PC-9 (cell line): Measurements from ENCODE around the gene PTPN2. TPM values are rescaled to one million over a fixed set of nuclear protein-coding genes. Genes with fewer than 3 reads are reported as not detected.
"Not testable (repeated sequence)": the region's sequence is repeated elsewhere in the genome, so short reads cannot be mapped to it uniquely, and the experiment has no call there.

ENCODE experiments used
- BruUV-seq: library from RNA; stranded (reverse); fragments of 400-500 nt; replicated peaks from 2 replicates; lab custom pipeline; 2021; lab: Mats Ljungman, UMichigan
- CTCF ChIA-PET: fragments of 300-600 bp; sonication (Branson Sonifier 250); formaldehyde crosslinking; loops from one replicate; lab custom pipeline; 2022; ENCODE audit warnings: antibody characterized with exemption; lab: Charles Lee
- POLR2A ChIA-PET: fragments of 300-600 bp; sonication (Branson Sonifier 250); formaldehyde crosslinking; loops from one replicate; lab custom pipeline; 2022; ENCODE audit warnings: antibody characterized with exemption; ENCODE audit not compliant: unreplicated experiment; lab: Charles Lee
- DNase-seq, 2 experiments: peaks; one replicate each; pipeline versions ENCODE4 v3.0.0 to v3.0.0-alpha.2; 2015 to 2022; ENCODE audit warnings: mixed read lengths in 1 of 2
- H2AFZ ChIP-seq: fragments of 200-600 bp; sonication (generic); 2 replicates; pipeline ENCODE4 v1.8.1; 2017; ENCODE audit warnings: antibody characterized with exemption
- H3F3A ChIP-seq: fragments of 200-600 bp; sonication (generic); 2 replicates; pipeline ENCODE4 v1.8.1; 2017; ENCODE audit warnings: antibody characterized with exemption, mild to moderate bottlenecking, low read depth; ENCODE audit not compliant: insufficient read depth
- H3K27ac ChIP-seq: fragments of 200-600 bp; sonication (generic); 2 replicates; pipeline ENCODE4 v1.6.1; 2016; ENCODE audit warnings: mixed run types
- H3K27me3 ChIP-seq: fragments of 200-600 bp; sonication (generic); 2 replicates; pipeline ENCODE4 v1.6.1; 2016; ENCODE audit warnings: low read depth, mixed run types; ENCODE audit not compliant: insufficient read depth
- H3K36me3 ChIP-seq: fragments of 200-600 bp; sonication (generic); 2 replicates; pipeline ENCODE4 v1.6.1; 2016; ENCODE audit warnings: low read depth, mixed run types
- H3K4me1 ChIP-seq: fragments of 200-600 bp; sonication (generic); replicated peaks from 2 replicates; pipeline ENCODE4 v1.6.1; 2016; ENCODE audit warnings: mixed run types; ENCODE audit not compliant: insufficient read depth
- H3K4me2 ChIP-seq: fragments of 200-600 bp; sonication (generic); 2 replicates; pipeline ENCODE4 v1.6.1; 2017; ENCODE audit warnings: mixed run types
- H3K4me3 ChIP-seq: fragments of 200-600 bp; sonication (generic); 2 replicates; pipeline ENCODE4 v1.6.1; 2016; ENCODE audit warnings: mixed run types
- H3K79me2 ChIP-seq: fragments of 200-600 bp; sonication (generic); 2 replicates; pipeline ENCODE4 v1.6.1; 2017; ENCODE audit warnings: low read depth, mixed run types
- H3K9me2 ChIP-seq: fragments of 200-600 bp; sonication (generic); 2 replicates; pipeline ENCODE4 v1.8.1; 2017; ENCODE audit warnings: mild to moderate bottlenecking; ENCODE audit not compliant: insufficient read depth
- H3K9me3 ChIP-seq: fragments of 200-600 bp; sonication (generic); 2 replicates; pipeline ENCODE4 v1.8.1; 2016; ENCODE audit warnings: low read depth; ENCODE audit not compliant: insufficient read depth
- H4K20me1 ChIP-seq: fragments of 200-600 bp; sonication (generic); 2 replicates; pipeline ENCODE4 v1.8.1; 2017; ENCODE audit not compliant: insufficient read depth
- CTCF ChIP-seq: fragments of 200-600 bp; sonication (generic); conservative IDR thresholded peaks from 2 replicates; pipeline ENCODE4 v1.6.1; 2017; ENCODE audit warnings: mixed run types, antibody characterized with exemption, mild to moderate bottlenecking, moderate library complexity
- EZH2 ChIP-seq: fragments of 200-600 bp; sonication (generic); IDR thresholded peaks from 2 replicates; pipeline ENCODE4 v1.8.0; 2017; ENCODE audit warnings: antibody characterized with exemption, low read depth
- intact Hi-C: fragments of 100-400 bp; cut with micrococcal nuclease; formaldehyde crosslinking; loops from one replicate; pipeline ENCODE4 v1.10.0; 2022; ENCODE audit not compliant: unreplicated experiment
- total RNA-seq: library from RNA; stranded (reverse); gene quantifications from 2 replicates; pipeline ENCODE4 v1.2.3, GENCODE V29; 2021

Gene PTPN2
- total RNA-seq, 1 experiment from 2014 or later: 78.1 TPM

GRCh38 chr18:12765586-12765985, 118.5 kb downstream of the PTPN2 start:
- Histone ChIP-seq H2AFZ (no peak overlapping the region), H3K4me2 (no peak overlapping the region), H3K79me2 (no peaks in the 10 kb centered on the region), H3F3A (no peaks in the 10 kb centered on the region), H3K9me3 (no peaks in the 10 kb centered on the region), H3K4me3 (no peak overlapping the region), H3K36me3 (no peaks in the 10 kb centered on the region), H4K20me1 (no peaks in the 10 kb centered on the region), H3K27me3 (no peaks in the 10 kb centered on the region), H3K27ac (no peak overlapping the region), H3K4me1 (no peaks in the 10 kb centered on the region), H3K9me2 (no peaks in the 10 kb centered on the region)
- no peak for TF ChIP-seq CTCF
- no peak for TF ChIP-seq EZH2
- BruUV-seq: no TSS peak
- intact Hi-C loops: no loop called here
- POLR2A ChIA-PET: no interaction called here
- no peak for DNase-seq
- CTCF ChIA-PET: no interaction called here

- H3K4me3 ChIP-seq: no peak overlapping the region
- H3K4me2 ChIP-seq: no peak overlapping the region
- DNase-seq: no peak
- no peaks in the 10 kb centered on the region for H3K9me2 ChIP-seq
- H4K20me1 ChIP-seq: no peaks in the 10 kb centered on the region
- H3K36me3 ChIP-seq: no peaks in the 10 kb centered on the region
- no peaks in the 10 kb centered on the region for H3K4me1 ChIP-seq
- H2AFZ ChIP-seq: no peak overlapping the region
- H3K79me2 ChIP-seq: no peaks in the 10 kb centered on the region
- intact Hi-C loops: no loop called here
- no TSS peak for BruUV-seq
- no peaks in the 10 kb centered on the region for H3K27me3 ChIP-seq
- TF ChIP-seq EZH2 (no peak), CTCF (no peak)
- POLR2A ChIA-PET: no interaction called here
- no peak overlapping the region for H3K27ac ChIP-seq
- H3K9me3 ChIP-seq: no peaks in the 10 kb centered on the region
- H3F3A ChIP-seq: no peaks in the 10 kb centered on the region
- CTCF ChIA-PET: no interaction called here
Measured at GRCh38 chr18:12765126-12765525, 118.9 kb downstream of the PTPN2 start.

GRCh38 chr18:12758566-12758965, 125.5 kb downstream of the PTPN2 start:
- H4K20me1 ChIP-seq, H3K4me3 ChIP-seq, H3K27ac ChIP-seq, H3F3A ChIP-seq, POLR2A ChIA-PET, H3K4me2 ChIP-seq, H3K9me2 ChIP-seq, intact Hi-C loops, H3K27me3 ChIP-seq, H3K4me1 ChIP-seq, H3K9me3 ChIP-seq, H3K36me3 ChIP-seq, H3K79me2 ChIP-seq, BruUV-seq, DNase-seq, H2AFZ ChIP-seq, CTCF ChIA-PET: not testable (repeated sequence)

GRCh38 chr18:12756619-12757239, 127.3 kb downstream of the PTPN2 start:
- H3F3A ChIP-seq, H3K79me2 ChIP-seq, H3K27ac ChIP-seq, H3K27me3 ChIP-seq, H3K4me3 ChIP-seq, CTCF ChIA-PET, intact Hi-C loops, H2AFZ ChIP-seq, H3K36me3 ChIP-seq, H3K4me2 ChIP-seq, H3K9me3 ChIP-seq, BruUV-seq, DNase-seq, H4K20me1 ChIP-seq, H3K4me1 ChIP-seq, H3K9me2 ChIP-seq, POLR2A ChIA-PET: not testable (repeated sequence)

GRCh38 chr18:12755606-12756005, 128.4 kb downstream of the PTPN2 start:
- DNase-seq, POLR2A ChIA-PET, H3K27ac ChIP-seq, H3K4me3 ChIP-seq, H3K79me2 ChIP-seq, H4K20me1 ChIP-seq, BruUV-seq, intact Hi-C loops, H3K4me1 ChIP-seq, H3K36me3 ChIP-seq, H3K9me2 ChIP-seq, H3F3A ChIP-seq, H2AFZ ChIP-seq, H3K9me3 ChIP-seq, CTCF ChIA-PET, H3K27me3 ChIP-seq, H3K4me2 ChIP-seq: not testable (repeated sequence)
